Upper lobe of left lung (tissue), 4 donors: ENCODE results near the gene LIAS.

Source experiments
- CTCF ChIP-seq, 6 experiments: fragments of 450-650 bp in 4 of 6; fragments of 200-600 bp in 2 of 6; sonication (generic) in 2 of 6; IDR thresholded peaks; one replicate each; pipeline ENCODE4 v1.5.1; 2016 to 2019; ENCODE audit warnings: antibody characterized with exemption in 6 of 6
- POLR2A ChIP-seq, 4 donors: fragments of 450-650 bp; IDR thresholded peaks; one replicate each; pipeline ENCODE4 v1.5.1; 2016 to 2017; ENCODE audit warnings: antibody characterized with exemption in 4 of 4, mild to moderate bottlenecking in 2 of 4
- POLR2AphosphoS5 ChIP-seq, 2 donors: sonication (generic); formaldehyde crosslinking; IDR thresholded peaks; one replicate each; pipeline ENCODE4 v1.5.1; 2017; ENCODE audit warnings: antibody characterized with exemption in 2 of 2

- TF ChIP-seq POLR2AphosphoS5 (IDR thresholded peaks at IDR 0.05) = no peak
- TF ChIP-seq CTCF (IDR thresholded peaks at IDR 0.05) = no peak
- TF ChIP-seq POLR2A (IDR thresholded peaks at IDR 0.05) = no peak
Measured at GRCh38 chr4:39452860-39453587, 5.8 kb upstream of the LIAS start.
